Fibroblast of pulmonary artery (primary cell): ENCODE data around the gene SHROOM3.

Experiments
- DNase-seq: peaks from one replicate; pipeline ENCODE4 v3.0.0-alpha.2; 2010; ENCODE audit warnings: low read depth
- H3K4me3 ChIP-seq: replicated peaks from 2 replicates; pipeline ENCODE4 v1.5.1; 2011; ENCODE audit warnings: low read depth, mild to moderate bottlenecking, control low read depth, low read length, moderate library complexity
- TF ChIP-seq, protein P1 (sequence below): IDR thresholded peaks from 2 replicates; pipeline ENCODE4 v1.5.1; 2011; ENCODE audit warnings: mild to moderate bottlenecking, control low read depth, low read length, inconsistent platforms; ENCODE audit errors: missing control alignments

Gene SHROOM3

DNA sequence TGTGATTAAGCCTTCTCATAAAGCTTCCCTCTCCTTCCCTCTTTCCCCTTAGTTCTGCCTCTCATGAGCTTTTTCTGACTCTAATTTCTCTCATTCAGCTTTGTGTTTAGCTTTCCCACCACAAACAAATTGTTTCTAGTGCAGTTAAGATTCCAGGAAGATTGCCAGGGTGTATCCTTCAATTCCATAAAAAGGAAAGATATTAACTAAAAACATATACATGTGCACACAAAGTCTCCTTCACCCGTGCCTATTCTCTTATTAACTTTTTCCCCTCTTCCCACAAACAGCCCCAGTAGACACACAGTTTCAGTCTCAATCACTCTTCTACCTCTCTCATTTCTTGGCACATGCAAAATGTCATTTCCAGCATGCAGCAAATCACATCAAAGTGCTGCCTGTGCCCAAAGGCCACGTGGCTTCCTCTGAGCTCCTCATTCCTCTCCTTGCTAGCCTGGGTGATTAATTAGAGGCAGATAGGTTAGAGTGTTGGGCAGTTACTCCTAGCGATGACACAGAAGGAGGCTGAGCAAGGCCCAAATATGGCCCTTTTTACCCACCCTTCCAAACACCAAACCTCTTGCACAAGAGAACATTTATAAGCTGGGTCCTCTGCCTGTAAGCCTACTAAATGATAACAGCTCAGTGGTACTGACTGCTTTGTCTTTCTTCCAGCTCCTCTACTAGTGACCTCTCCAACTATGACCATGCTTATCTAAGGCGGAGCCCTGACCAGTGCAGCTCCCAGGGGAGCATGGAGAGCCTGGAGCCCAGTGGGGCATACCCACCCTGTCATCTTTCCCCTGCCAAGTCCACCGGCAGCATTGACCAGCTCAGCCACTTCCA lies 303.3 kb downstream of the SHROOM3 start:
- H3K4me3 ChIP-seq, result no peak overlapping the region
- DNase-seq, result peak; percentile 73
- TF ChIP-seq, protein P1, sequence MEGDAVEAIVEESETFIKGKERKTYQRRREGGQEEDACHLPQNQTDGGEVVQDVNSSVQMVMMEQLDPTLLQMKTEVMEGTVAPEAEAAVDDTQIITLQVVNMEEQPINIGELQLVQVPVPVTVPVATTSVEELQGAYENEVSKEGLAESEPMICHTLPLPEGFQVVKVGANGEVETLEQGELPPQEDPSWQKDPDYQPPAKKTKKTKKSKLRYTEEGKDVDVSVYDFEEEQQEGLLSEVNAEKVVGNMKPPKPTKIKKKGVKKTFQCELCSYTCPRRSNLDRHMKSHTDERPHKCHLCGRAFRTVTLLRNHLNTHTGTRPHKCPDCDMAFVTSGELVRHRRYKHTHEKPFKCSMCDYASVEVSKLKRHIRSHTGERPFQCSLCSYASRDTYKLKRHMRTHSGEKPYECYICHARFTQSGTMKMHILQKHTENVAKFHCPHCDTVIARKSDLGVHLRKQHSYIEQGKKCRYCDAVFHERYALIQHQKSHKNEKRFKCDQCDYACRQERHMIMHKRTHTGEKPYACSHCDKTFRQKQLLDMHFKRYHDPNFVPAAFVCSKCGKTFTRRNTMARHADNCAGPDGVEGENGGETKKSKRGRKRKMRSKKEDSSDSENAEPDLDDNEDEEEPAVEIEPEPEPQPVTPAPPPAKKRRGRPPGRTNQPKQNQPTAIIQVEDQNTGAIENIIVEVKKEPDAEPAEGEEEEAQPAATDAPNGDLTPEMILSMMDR, result no peak

DNA sequence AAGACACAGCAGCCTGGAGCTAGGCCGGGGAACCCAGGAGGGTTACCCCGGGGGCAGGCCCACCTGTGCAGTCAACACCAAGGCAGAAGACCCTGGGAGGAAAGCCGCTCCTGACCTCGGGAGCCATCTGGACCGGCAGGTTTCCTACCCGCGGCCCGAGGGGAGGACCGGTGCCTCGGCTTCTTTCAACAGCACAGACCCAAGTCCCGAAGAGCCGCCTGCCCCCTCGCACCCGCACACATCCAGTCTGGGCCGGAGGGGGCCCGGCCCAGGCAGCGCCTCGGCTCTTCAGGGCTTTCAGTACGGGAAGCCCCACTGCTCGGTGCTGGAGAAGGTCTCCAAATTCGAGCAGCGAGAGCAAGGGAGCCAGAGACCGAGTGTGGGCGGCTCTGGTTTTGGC lies 305.2 kb downstream of the SHROOM3 start:
- no peak overlapping the region for H3K4me3 ChIP-seq
- TF ChIP-seq, protein P1, result no peak
- DNase-seq, result no peak

GRCh38 chr4:76740866-76741662 lies 306.0 kb downstream of the SHROOM3 start:
- TF ChIP-seq, protein P1, result no peak

DNA sequence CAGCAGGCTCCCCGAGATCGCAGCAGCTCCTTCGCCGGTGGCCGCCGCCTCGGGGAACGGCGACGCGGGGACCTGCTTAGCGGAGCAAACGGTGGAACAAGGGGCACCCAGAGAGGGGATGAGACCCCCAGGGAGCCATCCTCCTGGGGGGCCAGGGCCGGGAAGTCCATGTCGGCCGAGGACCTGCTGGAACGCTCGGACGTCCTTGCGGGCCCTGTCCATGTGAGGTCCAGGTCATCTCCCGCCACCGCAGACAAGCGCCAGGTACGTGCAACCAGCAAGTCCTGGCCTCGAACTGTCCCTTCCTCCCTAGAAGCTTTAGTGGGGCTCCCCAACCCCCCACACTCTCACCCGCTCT lies 306.6 kb downstream of the SHROOM3 start:
- no peak for DNase-seq
- TF ChIP-seq, protein P1, result no peak
- H3K4me3 ChIP-seq, result no peak overlapping the region

More at GRCh38 chr4:76740866-76741662, 306.0 kb downstream of the SHROOM3 start:
- no peak for DNase-seq
- no peak overlapping the region for H3K4me3 ChIP-seq

DNA sequence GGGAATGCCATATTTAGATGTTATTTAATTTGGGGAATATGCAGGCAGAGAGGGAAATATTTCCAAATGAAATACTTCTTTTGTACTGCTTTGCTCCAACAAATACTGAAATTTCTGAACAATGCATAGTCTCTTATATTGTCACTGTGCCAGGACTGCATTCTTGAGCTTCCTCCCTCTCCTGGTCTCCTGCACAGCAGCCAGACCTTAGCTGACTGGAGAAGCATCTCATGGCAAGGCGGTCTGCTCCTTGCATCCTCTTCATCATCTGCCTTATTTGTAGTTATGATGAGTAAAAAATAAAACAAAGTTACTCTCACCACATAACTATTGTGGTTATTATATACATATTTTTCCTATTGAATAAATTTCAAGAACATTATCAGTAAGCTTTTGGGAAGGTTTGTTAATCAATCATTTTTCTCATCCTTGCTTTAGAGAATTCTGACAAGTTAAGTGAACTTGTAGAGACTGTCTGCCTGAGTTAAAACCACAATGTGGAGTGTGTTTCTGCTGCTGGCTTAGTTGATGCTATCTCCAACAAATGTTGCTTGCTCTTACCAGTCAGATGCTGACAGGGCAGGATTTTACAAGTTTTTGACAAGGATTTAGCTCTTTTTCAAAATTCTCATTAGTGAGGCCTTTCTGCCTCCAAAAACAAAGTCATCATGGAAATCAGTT lies 309.4 kb downstream of the SHROOM3 start:
- TF ChIP-seq, protein P1, result no peak
- H3K4me3 ChIP-seq, result no peak overlapping the region
- peak; percentile 84 for DNase-seq

- TF ChIP-seq, protein P1, result no peak
- no peak overlapping the region for H3K4me3 ChIP-seq
- DNase-seq, result peak; percentile 64
Measured at GRCh38 chr4:76745240-76745639, 310.2 kb downstream of the SHROOM3 start.
